Measurements from ENCODE around the gene TM9SF1. TPM values are rescaled to one million over a fixed set of nuclear protein-coding genes. Genes with fewer than 3 reads are reported as not detected.
"Not testable (repeated sequence)": the region's sequence is repeated elsewhere in the genome, so short reads cannot be mapped to it uniquely, and the experiment has no call there.

Gene TM9SF1
- total RNA-seq, 2 experiments from 2014 or later = 17.0 to 24.4 TPM

GRCh38 chr14:24224618-24225071 is 29.4 kb upstream of the TM9SF1 start:
- H3K27ac Mint-ChIP-seq = peak overlapping the region; percentile 9
- peaks cover 17% of the 10 kb centered on the region for H3K36me3 Mint-ChIP-seq (ENCODE audit: low read depth)
- intact Hi-C loops (cut with DNase I, micrococcal nuclease) = no loop called here
- H3K9me3 Mint-ChIP-seq (ENCODE audit: low read depth) = no peaks in the 10 kb centered on the region
- CTCF ChIA-PET = interaction anchor here (1.3 to 2.2 kb wide), 6 partner anchors 9 to 207 kb away, joined by 3 to 8 read pairs (median 4); partner anchors contain the start of genes GMPR2, LTB4R, MDP1 and TINF2
- no peak for DNase-seq
- no peak for ATAC-seq
- peaks cover 21% of the 10 kb centered on the region for H3K4me1 Mint-ChIP-seq
- H3K4me3 Mint-ChIP-seq = no peak overlapping the region
- H3K27me3 Mint-ChIP-seq = no peaks in the 10 kb centered on the region
- POLR2A ChIA-PET = no interaction called here

GRCh38 chr14:24222987-24223386 is 27.7 kb upstream of the TM9SF1 start:
- intact Hi-C loops (cut with DNase I, micrococcal nuclease); DNase-seq; H3K9me3 Mint-ChIP-seq (ENCODE audit: low read depth); H3K27ac Mint-ChIP-seq; H3K27me3 Mint-ChIP-seq; H3K4me3 Mint-ChIP-seq; ATAC-seq: not testable (repeated sequence)
- H3K4me1 Mint-ChIP-seq = peaks cover 16% of the 10 kb centered on the region
- POLR2A ChIA-PET = interaction anchor here (0.7 kb wide), 1 partner anchor 45 kb away, joined by 8 read pairs; no protein-coding TSS in a partner anchor
- CTCF ChIA-PET = interaction anchor here (0.6 to 2.2 kb wide), 2 partner anchors 20 to 37 kb away, joined by 3 to 5 read pairs; partner anchors contain the start of gene TINF2
- H3K36me3 Mint-ChIP-seq (ENCODE audit: low read depth) = peaks cover 14% of the 10 kb centered on the region

- intact Hi-C loops (cut with DNase I, micrococcal nuclease) = loop anchor here in 1 of 2 experiments (5.0 kb wide), 1 partner anchor 223 kb away; the partner anchor contains the start of gene SDR39U1
- POLR2A ChIA-PET = interaction anchor here (0.7 kb wide), 1 partner anchor 62 kb away, joined by 3 read pairs; no protein-coding TSS in a partner anchor
- H3K36me3 Mint-ChIP-seq (ENCODE audit: low read depth) = peaks cover 10% of the 10 kb centered on the region
- CTCF ChIA-PET = interaction anchor here (1.1 to 2.0 kb wide), 3 partner anchors 18 to 212 kb away, joined by 5 to 9 read pairs (median 5); partner anchors contain the start of gene CIDEB
- H3K9me3 Mint-ChIP-seq (ENCODE audit: low read depth) = no peaks in the 10 kb centered on the region
- H3K4me3 Mint-ChIP-seq = no peak overlapping the region
- DNase-seq (no peak), ATAC-seq (no peak)
- no peaks in the 10 kb centered on the region for H3K27me3 Mint-ChIP-seq
- peaks cover 20% of the 10 kb centered on the region for H3K4me1 Mint-ChIP-seq
- H3K27ac Mint-ChIP-seq = no peak overlapping the region
Measured at GRCh38 chr14:24219521-24219920, 24.3 kb upstream of the TM9SF1 start.

- H3K27ac Mint-ChIP-seq = no peak overlapping the region
- no peak overlapping the region for H3K4me3 Mint-ChIP-seq
- H3K9me3 Mint-ChIP-seq (ENCODE audit: low read depth) = no peaks in the 10 kb centered on the region
- no peak for DNase-seq
- H3K36me3 Mint-ChIP-seq (ENCODE audit: low read depth) = peaks cover 12% of the 10 kb centered on the region
- ChIA-PET POLR2A (interaction anchor here (0.7 kb wide), 1 partner anchor 62 kb away, joined by 3 read pairs; no protein-coding TSS in a partner anchor), CTCF (interaction anchor here (1.3 to 2.0 kb wide), 2 partner anchors 89 to 212 kb away, joined by 5 to 9 read pairs; partner anchors contain the start of gene CIDEB)
- peaks cover 23% of the 10 kb centered on the region for H3K4me1 Mint-ChIP-seq
- ATAC-seq = no peak
- intact Hi-C loops (cut with DNase I, micrococcal nuclease) = loop anchor here in 1 of 2 experiments (5.0 kb wide), 1 partner anchor 223 kb away; the partner anchor contains the start of gene SDR39U1
- H3K27me3 Mint-ChIP-seq = no peaks in the 10 kb centered on the region
Measured at GRCh38 chr14:24219080-24219479, 23.8 kb upstream of the TM9SF1 start.

GRCh38 chr14:24216876-24217275 is 21.6 kb upstream of the TM9SF1 start:
- H3K27ac Mint-ChIP-seq = peak overlapping the region; percentile 95
- CTCF ChIA-PET = interaction anchor here (1.6 to 2.2 kb wide), 7 partner anchors 8 to 81 kb away, joined by 4 to 35 read pairs (median 9); partner anchors contain the start of genes DHRS1, NOP9 and TINF2
- intact Hi-C loops (cut with DNase I, micrococcal nuclease) = loop anchor here (1.0 to 5.0 kb wide), 5 partner anchors 80 to 225 kb away; partner anchors contain the start of genes CBLN3 (in 1 of the 2), KHNYN (in 1 of the 2) and SDR39U1 (in 1 of the 2)
- H3K4me3 Mint-ChIP-seq; H3K27me3 Mint-ChIP-seq; POLR2A ChIA-PET; DNase-seq; H3K9me3 Mint-ChIP-seq (ENCODE audit: low read depth); ATAC-seq: not testable (repeated sequence)
- H3K4me1 Mint-ChIP-seq = peaks cover 36% of the 10 kb centered on the region
- peaks cover 24% of the 10 kb centered on the region for H3K36me3 Mint-ChIP-seq (ENCODE audit: low read depth)

- H3K4me1 Mint-ChIP-seq = peaks cover 41% of the 10 kb centered on the region
- no peaks in the 10 kb centered on the region for H3K9me3 Mint-ChIP-seq (ENCODE audit: low read depth)
- H3K4me3 Mint-ChIP-seq = peak overlapping the region; percentile 92
- ATAC-seq = no peak
- CTCF ChIA-PET = interaction anchor here (0.6 to 3.8 kb wide), 21 partner anchors 9 to 220 kb away, joined by 3 to 44 read pairs (median 6); partner anchors contain the start of genes CBLN3, CIDEB, DHRS1 and KHNYN
- H3K27ac Mint-ChIP-seq = peak overlapping the region; percentile 95
- H3K27me3 Mint-ChIP-seq = no peaks in the 10 kb centered on the region
- intact Hi-C loops (cut with DNase I, micrococcal nuclease) = loop anchor here (1.0 to 5.0 kb wide), 5 partner anchors 81 to 226 kb away; partner anchors contain the start of genes CBLN3 (in 1 of the 2), KHNYN (in 1 of the 2) and SDR39U1 (in 1 of the 2)
- no peak for DNase-seq
- POLR2A ChIA-PET = interaction anchor here (0.5 to 1.2 kb wide), 3 partner anchors 26 to 107 kb away, joined by 3 to 6 read pairs (median 3); partner anchors contain the start of genes IRF9 and TINF2
- H3K36me3 Mint-ChIP-seq (ENCODE audit: low read depth) = peaks cover 29% of the 10 kb centered on the region
Measured at GRCh38 chr14:24216345-24216699, 21.1 kb upstream of the TM9SF1 start.

- H3K27me3 Mint-ChIP-seq = no peaks in the 10 kb centered on the region
- DNase-seq (peak; percentile 93), ATAC-seq (peak; percentile 76)
- no peaks in the 10 kb centered on the region for H3K9me3 Mint-ChIP-seq (ENCODE audit: low read depth)
- H3K4me1 Mint-ChIP-seq = peaks cover 44% of the 10 kb centered on the region
- H3K27ac Mint-ChIP-seq = peak within 1 kb of the TSS; percentile 95
- H3K36me3 Mint-ChIP-seq (ENCODE audit: low read depth) = peaks cover 33% of the 10 kb centered on the region
- peak within 1 kb of the TSS; percentile 92 for H3K4me3 Mint-ChIP-seq
- CTCF ChIA-PET = interaction anchor here (0.6 to 3.8 kb wide), 27 partner anchors 9 to 410 kb away, joined by 3 to 44 read pairs (median 4); partner anchors contain the start of genes CBLN3, CIDEB, DHRS1 and KHNYN
- intact Hi-C loops (cut with DNase I, micrococcal nuclease) = loop anchor here (1.0 to 5.0 kb wide), 5 partner anchors 82 to 227 kb away; partner anchors contain the start of genes CBLN3 (in 1 of the 2), KHNYN (in 1 of the 2) and SDR39U1 (in 1 of the 2)
- POLR2A ChIA-PET = interaction anchor here (0.5 to 1.2 kb wide), 4 partner anchors 26 to 121 kb away, joined by 3 to 6 read pairs (median 3); partner anchors contain the start of genes IRF9 and TINF2
Measured at GRCh38 chr14:24215495-24216344, 20.5 kb upstream of the TM9SF1 start, which contains the start of gene MDP1. Gene MDP1 (minus strand): TSS chr14:24216066. CDS start chr14:24215955, 111 bp downstream.

- DNase-seq = no peak
Measured at GRCh38 chr14:24213866-24214662, 18.8 kb upstream of the TM9SF1 start.

GRCh38 chr14:24212924-24213865 is 18.0 kb upstream of the TM9SF1 start, which contains the start of gene CHMP4A:
Gene CHMP4A (minus strand): TSS chr14:24213488. CDS start chr14:24213439, 49 bp downstream.
- Mint-ChIP-seq H3K4me3 (peak within 1 kb of the TSS; percentile 94), H3K4me1 (peaks cover 50% of the 10 kb centered on the region), H3K27ac (peak within 1 kb of the TSS; percentile 95), H3K9me3 (ENCODE audit: low read depth) (no peaks in the 10 kb centered on the region), H3K27me3 (no peaks in the 10 kb centered on the region), H3K36me3 (ENCODE audit: low read depth) (peaks cover 50% of the 10 kb centered on the region)
- POLR2A ChIA-PET = interaction anchor here (0.5 to 2.3 kb wide), 17 partner anchors 13 to 1342 kb away, joined by 3 to 18 read pairs (median 4); partner anchors contain the start of genes DCAF11, EMC9, GMPR2 and IPO4
- DNase-seq (peak; percentile 99), ATAC-seq (peak; percentile 82)
- intact Hi-C loops (cut with DNase I, micrococcal nuclease) = loop anchor here (1.0 to 2.0 kb wide), 14 partner anchors 18 to 229 kb away; partner anchors contain the start of genes DHRS1 (in 2 of the 2), GMPR2 (in 2 of the 2), NEDD8 (in 2 of the 2) and NOP9 (in 2 of the 2)
- CTCF ChIA-PET = interaction anchor here (0.6 to 3.8 kb wide), 14 partner anchors 15 to 223 kb away, joined by 3 to 44 read pairs (median 7); partner anchors contain the start of genes CIDEB, DHRS1, IPO4 and LTB4R

More at GRCh38 chr14:24213866-24214662, 18.8 kb upstream of the TM9SF1 start:
- no peaks in the 10 kb centered on the region for H3K27me3 Mint-ChIP-seq
- peaks cover 50% of the 10 kb centered on the region for H3K4me1 Mint-ChIP-seq
- H3K36me3 Mint-ChIP-seq (ENCODE audit: low read depth) = peaks cover 47% of the 10 kb centered on the region
- H3K9me3 Mint-ChIP-seq (ENCODE audit: low read depth) = no peaks in the 10 kb centered on the region
- peak overlapping the region; percentile 95 for H3K27ac Mint-ChIP-seq
- intact Hi-C loops (cut with DNase I, micrococcal nuclease) = loop anchor here (1.0 to 2.0 kb wide), 14 partner anchors 18 to 228 kb away; partner anchors contain the start of genes DHRS1 (in 2 of the 2), GMPR2 (in 2 of the 2), NEDD8 (in 2 of the 2) and NOP9 (in 2 of the 2)
- CTCF ChIA-PET = interaction anchor here (0.5 to 3.8 kb wide), 17 partner anchors 14 to 202 kb away, joined by 3 to 44 read pairs (median 6); partner anchors contain the start of genes CIDEB, DHRS1, IPO4 and LTB4R
- peak overlapping the region; percentile 94 for H3K4me3 Mint-ChIP-seq
- ATAC-seq = no peak
- POLR2A ChIA-PET = interaction anchor here (0.5 to 2.3 kb wide), 14 partner anchors 12 to 1343 kb away, joined by 3 to 18 read pairs (median 4); partner anchors contain the start of genes DCAF11, GMPR2, IPO4 and IRF9
